GM18951 (cell line): Measurements from ENCODE around the gene ZNF337.
"Not testable (repeated sequence)": the region's sequence is repeated elsewhere in the genome, so short reads cannot be mapped to it uniquely, and the experiment has no call there.

Experiments
- POLR2A ChIP-seq: IDR thresholded peaks from 4 replicates; pipeline ENCODE4 v1.6.1; 2011; ENCODE audit warnings: mild to moderate bottlenecking; ENCODE audit not compliant: insufficient read length, insufficient read depth; ENCODE audit errors: extremely low read depth
- in situ Hi-C: fragments of 300-500 bp; cut with MboI; formaldehyde crosslinking; loops from one replicate; pipeline ENCODE4 v1.12.0; 2022; ENCODE audit warnings: low sequenced_read_pairs, mixed read lengths, inconsistent platforms; ENCODE audit not compliant: unreplicated experiment

ZNF337 gene

DNA sequence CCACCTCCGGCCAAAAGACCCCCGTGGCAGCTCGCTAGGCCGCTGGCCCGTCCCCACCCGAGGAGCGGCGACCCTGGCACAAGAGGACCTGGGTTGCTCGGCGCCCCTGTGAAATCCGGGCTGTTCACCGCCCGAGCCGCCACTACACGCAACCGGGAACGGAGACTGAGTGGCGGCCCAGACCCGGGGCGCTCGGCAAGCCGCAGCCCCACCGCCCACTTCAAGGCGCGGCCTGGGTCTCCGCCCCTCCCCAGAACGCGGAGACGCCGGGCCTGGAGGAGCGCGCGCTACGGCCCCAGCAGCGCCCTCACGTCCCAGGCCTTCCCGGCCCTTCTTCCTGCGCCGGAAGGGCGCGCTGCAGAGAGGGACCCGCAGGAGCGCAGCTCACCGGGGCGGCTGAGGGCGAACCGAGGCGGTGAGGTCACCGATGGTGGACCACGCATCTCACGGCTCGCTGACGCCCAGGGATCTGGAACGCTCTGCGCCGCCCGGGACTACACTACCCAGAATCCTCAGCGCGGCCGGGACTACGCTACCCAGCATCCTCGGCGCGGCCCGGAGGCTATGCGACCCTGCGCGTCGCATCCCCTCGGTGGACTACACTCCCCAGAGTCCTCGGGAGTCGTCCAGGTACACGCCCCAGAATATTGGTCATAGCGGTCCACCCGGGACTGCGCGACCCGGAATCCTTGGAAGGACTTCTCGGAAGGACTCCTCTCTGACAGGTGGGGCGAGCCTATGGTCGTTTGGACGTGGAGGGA, at the start of gene ZNF337:
ZNF337 (minus strand) TSS at position 483 of the 761 bp plus-strand sequence. CDS start 10,436 bp downstream, outside the sequence.
- in situ Hi-C loops = loop anchor here (10.0 kb wide), 1 partner anchor 158 kb away; no protein-coding TSS in a partner anchor
- TF ChIP-seq POLR2A = peak; percentile 80

DNA sequence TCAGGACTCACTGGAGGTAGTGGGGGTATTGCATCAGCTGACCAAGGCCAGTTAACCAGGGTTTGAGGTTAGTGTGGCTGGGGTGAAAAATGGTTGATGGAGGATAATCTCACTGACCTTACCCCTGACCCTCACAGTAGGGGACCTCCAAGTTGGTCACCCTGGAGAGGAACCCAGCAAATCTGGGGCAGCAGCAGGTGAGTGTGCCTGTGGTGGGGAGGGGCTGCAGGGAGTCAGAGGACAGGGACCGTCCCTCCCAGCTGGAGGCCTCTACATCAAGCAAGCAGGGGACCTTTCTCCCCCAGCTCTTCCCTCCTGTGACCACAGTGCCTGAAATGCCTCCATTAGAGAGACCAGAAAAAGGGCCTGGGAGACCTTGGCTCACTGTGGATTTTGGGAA, 49.1 kb upstream of the ZNF337 start:
- TF ChIP-seq POLR2A = no peak

DNA sequence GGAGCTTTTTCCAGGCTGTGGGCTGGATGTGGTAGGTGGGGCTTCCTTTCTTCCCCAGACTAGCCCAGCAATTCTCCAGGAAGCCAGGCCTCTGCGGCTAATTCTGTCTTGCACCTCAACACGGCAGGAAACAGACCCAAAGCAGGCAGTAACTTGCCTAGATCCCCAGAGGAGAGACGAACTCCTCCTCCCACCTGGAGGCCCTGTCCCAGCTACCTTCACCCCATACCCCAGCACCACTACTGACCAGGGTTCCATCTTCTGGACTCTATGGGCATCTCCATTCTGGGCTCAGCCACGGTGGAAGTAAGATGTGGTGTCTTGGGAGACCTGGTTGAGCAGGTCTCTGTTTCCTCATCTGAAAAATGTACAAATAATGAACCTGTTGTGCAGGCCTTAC, 48.4 kb upstream of the ZNF337 start:
- in situ Hi-C loops = no loop called here
- no peak for TF ChIP-seq POLR2A

More for the DNA sequence above, 49.1 kb upstream of the ZNF337 start:
- in situ Hi-C loops = no loop called here

DNA sequence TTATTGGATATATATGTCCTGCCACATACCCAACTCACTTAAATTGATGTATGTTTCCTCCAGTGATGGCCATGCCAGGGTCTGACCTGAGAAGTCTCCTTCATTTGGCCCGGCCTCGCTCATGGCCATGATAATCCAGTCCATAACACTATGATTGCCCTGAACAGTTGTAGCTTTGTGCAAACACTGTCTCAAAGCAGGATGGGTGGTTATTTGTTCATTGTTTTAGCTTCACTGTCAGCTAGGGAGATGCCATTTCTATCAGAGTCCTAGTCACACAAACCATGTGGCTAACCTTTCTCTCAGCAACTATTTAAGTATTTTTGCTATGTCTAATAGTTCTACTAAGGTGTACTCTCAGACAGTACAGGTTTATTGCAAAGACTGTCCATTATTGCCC, 47.6 kb upstream of the ZNF337 start:
- TF ChIP-seq POLR2A = no peak
- in situ Hi-C loops = no loop called here

DNA sequence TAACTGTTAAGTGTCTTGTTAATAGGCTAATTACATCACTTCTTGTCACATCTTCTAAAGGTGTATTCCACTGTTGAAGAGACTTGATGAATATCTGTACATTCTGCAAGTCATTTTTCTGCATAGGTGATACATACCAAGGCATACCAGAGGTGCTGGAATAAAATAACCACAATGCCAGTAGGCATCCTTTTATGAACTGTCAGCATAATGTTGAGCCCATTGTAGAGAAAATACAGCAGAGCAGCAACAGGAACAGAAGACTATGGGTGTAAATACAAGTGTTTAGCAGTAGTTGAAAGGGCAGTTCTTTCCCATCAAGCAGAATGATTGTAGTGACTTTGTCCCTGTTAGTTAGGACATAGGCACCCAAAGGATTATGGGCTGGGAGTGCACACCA, 44.4 kb upstream of the ZNF337 start:
- in situ Hi-C loops = no loop called here
- no peak for TF ChIP-seq POLR2A

DNA sequence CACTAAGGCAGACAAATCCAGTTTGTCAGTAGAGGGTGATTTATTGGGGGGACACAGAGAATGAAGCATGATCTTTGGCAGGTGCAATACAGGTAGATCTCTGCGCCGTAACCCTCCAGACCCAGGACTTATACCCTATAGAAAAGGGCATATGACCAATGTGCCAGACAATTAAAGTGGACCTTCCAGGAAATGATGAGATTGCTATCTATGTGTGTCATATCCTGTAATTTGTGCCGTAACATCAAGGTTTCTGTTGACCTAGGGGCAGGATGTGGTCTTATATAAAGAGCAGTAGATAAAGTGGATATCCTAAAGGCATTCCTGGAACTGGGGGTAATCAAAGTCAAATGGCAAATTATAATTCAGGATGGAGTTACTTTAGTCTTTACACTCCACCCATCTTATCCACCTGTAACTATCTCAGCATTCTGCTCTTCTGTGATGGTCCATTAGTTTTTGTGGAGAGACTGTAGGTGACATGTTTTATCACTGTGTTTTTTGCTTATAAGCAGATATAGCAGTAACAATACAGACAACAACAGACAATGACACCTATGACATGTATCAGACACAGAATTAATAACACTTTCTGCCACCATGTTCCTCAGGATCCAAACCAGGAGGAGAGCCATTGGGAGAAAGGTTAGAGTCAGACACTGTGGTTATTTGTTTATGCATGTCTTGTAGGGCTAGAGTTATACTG, 43.1 kb upstream of the ZNF337 start:
- TF ChIP-seq POLR2A = no peak
- in situ Hi-C loops = no loop called here

DNA sequence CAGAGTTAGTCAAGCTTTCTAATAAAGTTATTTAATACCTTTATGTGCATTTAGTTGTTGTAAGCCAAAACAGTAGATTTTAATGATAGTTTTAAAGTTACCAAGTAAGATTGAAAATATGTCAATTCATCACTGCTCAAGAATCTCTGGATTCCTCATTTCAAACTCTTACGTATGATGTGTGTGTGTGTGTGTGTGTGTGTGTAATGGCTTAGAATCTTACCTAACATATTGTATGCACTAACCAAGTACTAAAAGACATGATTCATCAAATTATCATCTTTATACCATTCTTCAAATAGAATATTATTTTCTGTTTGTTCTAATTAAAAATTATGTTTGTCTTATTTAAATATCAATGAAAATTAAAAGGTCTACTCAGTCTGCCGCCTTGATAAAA, 41.5 kb upstream of the ZNF337 start:
- no peak for TF ChIP-seq POLR2A
- in situ Hi-C loops = no loop called here

DNA sequence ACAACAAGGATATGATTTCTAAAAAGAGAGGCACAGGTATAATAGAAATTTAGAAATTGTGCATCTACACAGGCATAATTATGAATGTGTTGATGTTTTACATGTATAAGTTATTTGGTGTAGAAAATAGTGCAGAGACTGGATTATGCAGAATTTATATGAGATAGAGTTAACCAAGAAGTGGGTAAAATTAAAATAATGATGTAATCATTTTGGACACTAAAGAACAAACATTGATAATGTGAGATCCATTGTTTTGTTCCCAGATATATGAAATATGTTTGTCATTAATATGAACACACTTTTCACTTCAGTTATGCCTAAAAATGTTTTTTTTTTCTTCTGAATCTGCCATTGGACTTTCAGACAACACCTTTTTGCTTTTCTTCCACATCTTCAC, 37.2 kb upstream of the ZNF337 start:
- in situ Hi-C loops = no loop called here
- no peak for TF ChIP-seq POLR2A

DNA sequence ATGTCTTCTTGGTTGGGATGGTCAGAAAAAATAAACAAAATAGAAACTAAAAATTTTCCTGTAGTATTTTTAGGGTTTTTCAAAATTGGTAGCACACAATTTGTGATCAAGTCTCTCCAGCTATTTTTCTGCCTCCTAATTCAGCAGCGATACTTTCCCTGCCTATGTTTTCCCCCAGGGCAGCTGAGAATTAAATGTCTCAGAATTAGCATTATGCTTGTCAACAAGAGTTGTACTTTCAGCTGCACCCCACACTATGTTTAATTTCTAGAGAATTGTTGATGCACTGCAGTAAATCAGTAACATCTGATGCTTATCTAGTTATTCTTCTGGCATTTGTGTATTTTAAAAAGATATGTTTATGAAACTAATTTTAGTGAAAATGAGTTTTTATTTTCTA, 34.2 kb upstream of the ZNF337 start:
- in situ Hi-C loops = no loop called here
- TF ChIP-seq POLR2A = no peak

DNA sequence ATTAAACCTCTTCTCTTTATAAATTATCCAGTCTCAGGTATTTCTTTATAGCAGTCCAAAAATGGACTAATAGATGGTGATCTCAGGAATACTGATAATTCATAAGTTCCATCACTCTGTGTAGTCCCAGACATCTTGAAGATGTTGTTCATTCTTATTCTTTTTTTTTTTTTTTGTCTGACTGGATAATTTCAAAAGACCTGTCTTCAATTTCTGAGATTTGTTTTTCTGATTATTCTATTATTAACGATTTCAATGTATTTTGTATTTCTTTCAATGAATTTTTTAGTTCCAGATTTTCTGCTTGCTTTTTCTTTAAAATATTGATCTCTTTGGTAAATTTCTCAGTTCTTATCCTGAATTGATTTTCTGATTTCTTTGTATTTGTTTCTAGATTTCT, 29.7 kb upstream of the ZNF337 start:
- no peak for TF ChIP-seq POLR2A
- in situ Hi-C loops = no loop called here

DNA sequence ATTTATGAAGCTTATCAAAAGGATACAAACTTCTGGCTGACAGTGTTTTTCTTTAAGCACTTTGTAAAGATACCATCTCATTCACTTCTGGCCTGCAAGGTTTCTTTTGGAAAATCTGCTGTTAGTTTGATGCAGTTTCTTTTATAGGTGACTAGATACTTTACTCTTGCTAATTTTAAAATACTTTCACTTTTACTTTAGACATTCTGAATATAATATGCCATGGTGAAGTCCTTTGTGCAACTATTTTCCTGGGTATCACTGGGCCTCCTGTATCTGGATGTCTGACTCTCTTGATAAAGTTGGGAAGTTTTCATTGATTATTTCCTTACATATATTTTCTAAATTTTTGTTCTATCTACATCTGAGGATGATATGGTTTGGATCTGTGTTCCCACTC, 29.0 kb upstream of the ZNF337 start:
- in situ Hi-C loops = no loop called here
- TF ChIP-seq POLR2A = no peak

DNA sequence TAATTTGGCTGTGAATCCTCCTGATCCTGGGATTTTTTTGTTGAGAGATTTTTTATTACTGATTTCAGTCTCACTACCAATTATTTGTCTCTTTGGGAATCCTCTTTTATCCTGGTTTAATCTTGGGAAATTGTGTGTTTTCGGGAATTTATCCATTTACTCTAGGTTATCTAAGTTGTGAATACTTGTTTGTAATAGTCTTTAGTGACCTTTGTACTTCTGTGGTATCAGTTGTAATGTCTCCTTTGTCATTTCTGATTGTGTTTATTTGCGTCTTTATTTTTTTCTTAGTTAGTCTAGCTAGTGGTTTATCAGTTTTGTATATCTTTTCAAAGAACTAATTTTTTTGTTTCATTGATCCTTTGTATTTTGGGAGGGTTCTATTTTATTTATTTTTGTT, 27.3 kb upstream of the ZNF337 start:
- in situ Hi-C loops = no loop called here
- no peak for TF ChIP-seq POLR2A

DNA sequence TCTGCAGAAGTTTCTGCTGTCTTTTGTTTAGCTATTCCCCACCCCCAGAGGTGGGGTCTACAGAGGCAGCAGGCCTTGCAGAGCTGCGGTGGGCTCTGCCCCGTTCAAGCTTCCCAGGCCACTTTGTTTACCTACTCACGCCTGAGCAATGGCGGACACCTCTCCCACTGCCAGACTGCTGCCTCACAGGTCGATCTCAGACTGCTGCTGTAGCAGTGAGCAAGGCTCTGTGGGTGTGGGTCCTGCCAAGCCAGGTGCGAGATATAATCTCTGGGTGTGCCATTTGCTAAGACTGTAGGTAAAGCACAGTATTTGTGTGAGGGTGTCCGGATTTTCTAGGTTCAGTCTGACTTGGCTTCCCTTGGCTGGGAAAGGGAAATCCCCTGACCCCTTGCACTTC, 23.6 kb upstream of the ZNF337 start:
- in situ Hi-C loops = no loop called here
- no peak for TF ChIP-seq POLR2A

DNA sequence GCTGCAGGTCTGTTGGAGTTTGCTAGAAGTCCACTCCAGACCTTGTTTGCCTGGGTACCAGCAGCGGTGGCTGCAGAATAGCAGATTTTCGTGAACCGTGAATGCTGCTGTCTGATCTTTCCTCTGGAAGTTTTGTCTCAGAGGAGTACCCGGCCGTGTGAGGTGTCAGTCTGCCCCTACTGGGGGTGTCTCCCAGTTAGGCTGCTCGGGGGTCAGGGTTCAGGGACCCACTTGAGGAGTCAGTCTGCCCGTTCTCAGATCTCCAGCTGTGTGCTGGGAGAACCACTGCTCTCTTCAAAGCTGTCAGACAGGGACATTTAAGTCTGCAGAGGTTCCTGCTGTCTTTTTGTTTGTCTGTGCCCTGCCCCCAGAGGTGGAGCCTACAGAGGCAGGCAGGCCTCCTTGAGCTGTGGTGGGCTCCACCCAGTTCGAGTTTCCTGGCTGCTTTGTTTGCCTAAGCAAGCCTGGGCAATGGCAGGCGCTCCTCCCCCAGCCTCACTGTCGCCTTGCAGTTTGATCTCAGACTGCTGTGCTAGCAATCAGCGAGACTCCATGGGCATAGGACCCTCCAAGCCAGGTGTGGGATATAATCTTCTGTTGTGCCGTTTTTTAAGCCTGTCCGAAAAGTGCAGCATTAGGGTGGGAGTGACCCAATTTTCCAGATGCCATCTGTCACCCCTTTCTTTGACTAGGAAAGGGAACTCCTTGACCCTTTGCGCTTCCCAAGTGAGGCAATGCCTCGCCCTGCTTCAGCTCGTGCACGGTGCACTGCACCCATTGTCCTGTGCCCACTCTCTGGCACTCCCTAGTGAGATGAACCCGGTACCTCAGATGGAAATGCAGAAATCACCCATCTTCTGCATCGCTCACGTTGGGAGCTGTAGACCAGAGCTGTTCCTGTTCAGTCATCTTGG, 22.5 kb upstream of the ZNF337 start:
- in situ Hi-C loops = not testable (repeated sequence)
